SKM-1 treated with dmso at 0.1 percent for 144 hours (cell line): Measurements from ENCODE around the gene CRIP1.

ENCODE experiments used
- DNase-seq: peaks from one replicate; lab custom pipeline; 2025; ENCODE audit not compliant: unreplicated experiment; lab: John Stamatoyannopoulos, UW

Gene CRIP1

DNA sequence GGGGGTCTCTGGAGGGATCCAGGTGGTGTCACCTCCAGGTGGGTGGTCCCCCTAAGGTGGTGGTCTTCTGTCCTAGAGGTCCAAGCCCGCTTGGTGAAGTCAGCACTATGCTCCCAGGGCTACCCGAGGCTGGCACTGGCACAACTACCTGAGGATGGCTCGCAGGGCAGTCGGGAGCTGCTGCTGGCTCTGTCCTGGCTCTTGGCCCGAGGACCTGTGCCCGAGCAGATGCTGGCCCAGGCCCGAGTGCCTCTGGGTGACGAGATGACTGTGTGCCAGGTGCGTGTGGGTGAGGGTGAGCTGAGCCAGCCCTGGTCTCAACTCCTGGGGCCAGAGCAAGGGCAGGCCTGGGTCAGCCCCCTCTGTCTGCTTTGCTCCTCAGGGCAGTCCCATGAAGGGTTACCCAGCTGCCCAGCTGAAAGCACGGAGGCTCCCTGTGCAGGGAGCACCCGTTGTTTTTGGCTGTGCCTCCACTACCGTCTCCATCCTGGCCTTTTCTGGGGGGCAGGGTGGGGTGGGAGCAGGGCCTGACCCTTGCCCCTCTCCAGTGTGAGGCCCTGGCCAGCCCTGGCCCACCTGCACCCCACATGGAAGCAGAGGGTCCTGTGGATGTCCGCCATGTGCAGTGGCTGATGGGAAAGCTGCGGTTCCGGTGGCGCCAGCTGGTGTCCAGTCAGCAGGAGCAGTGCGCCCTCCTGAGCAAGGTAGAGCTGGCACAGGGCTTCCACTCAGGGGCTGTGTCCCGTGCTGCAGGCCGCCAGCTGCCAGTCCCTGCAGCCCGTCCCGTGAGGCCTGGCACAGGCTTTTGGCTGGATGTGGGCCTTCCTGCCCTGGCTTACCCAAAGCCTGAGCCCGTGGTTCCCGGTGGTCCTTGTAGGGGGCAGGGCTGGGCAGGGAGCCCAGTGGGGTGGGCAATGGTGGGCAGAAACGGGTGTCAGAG is 5.6 kb downstream of the CRIP1 start:
- DNase-seq, result no peak

DNA sequence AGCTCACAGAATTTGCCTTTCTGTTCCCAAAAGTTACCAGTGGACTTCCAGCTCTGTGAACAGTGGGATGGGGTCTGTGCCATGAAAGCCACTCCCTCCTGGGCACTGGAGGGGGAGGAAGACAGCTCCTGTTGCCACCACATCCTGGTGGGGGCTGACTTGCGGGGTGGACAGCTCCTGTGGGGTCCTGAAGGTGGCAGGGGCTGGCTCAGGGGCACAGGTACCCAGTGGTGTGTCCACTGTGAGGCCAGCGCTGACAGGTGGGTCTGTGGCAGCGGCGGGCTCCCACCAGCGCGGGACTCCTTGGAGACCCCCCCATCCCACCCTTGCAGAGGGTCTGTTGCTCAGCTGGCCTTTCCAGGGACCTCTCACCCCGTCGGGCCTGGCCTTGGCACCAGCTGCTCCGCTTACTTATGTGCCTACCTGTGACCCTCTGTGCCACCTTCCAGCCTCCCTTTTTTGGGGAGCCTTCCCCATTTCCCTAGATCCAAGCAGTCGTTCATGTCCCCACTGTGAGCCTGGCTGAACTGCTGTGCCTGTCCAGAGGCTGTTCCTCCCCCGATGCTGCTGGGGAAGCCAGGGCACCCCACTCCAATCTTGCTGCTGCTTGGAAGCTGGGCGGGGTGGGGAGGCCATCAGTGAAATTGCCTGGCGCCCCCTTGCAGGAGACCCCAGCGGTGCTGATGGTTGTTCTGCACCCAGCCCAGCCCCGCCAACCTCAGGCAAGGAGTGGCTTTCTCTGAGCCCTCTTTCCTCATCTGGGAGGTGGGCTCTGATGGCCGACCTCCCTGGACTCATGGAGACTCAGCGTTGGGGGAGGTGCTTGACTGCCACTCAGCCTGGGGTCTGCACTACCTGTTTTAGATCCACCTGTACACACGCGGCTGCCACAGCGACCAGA is 6.5 kb downstream of the CRIP1 start:
- DNase-seq, result no peak

DNA sequence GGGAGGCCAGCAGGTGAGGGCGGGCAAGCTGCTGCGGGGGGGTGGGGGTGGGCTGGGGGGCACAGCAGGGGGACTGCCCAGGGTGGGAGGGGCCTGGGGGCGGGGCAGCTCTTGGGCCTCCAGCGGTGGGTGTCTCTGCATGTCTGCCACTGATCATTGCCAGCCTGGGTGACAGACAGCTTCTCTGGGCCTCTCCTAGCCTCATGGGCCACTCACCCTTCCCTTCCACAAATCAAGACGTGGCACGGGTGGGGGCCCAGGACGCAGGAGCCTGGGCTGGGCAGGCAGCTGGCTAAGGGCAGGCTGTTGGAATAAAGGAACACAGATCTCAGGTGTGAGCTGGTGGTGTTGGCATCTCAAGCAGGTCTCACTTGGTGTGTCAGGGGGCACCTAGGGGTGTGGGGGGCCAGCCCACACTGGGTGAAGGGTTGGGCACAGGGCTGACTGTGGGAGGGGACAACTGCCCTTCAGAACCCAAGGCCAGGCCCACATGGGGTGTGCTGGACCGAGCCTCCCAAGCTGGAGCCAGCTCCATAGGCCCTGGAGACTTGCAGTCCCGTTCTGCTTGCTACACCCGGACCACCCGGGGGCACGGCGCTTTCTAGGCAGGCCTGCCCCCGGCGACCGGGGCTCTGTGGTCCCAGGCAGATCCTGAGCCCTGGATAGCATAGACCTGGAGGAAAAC is 7.4 kb downstream of the CRIP1 start:
- DNase-seq, result no peak

DNA sequence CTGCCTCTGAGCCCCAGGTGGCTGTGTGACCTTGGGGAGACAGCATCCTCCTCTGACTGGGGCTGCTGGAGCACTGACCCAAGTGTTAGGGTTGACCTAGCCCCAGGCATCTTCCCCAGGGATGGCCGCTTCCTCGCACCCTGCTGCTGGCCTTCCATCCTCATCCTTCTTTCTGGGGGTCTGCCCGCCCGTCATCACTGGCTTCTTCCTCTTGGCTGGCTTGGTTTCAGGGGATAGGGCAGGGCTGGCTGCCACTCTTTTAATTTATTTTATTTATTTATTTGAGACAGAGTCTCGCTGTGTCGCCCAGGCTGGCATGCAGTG is 7.9 kb downstream of the CRIP1 start:
- DNase-seq, result no peak

DNA sequence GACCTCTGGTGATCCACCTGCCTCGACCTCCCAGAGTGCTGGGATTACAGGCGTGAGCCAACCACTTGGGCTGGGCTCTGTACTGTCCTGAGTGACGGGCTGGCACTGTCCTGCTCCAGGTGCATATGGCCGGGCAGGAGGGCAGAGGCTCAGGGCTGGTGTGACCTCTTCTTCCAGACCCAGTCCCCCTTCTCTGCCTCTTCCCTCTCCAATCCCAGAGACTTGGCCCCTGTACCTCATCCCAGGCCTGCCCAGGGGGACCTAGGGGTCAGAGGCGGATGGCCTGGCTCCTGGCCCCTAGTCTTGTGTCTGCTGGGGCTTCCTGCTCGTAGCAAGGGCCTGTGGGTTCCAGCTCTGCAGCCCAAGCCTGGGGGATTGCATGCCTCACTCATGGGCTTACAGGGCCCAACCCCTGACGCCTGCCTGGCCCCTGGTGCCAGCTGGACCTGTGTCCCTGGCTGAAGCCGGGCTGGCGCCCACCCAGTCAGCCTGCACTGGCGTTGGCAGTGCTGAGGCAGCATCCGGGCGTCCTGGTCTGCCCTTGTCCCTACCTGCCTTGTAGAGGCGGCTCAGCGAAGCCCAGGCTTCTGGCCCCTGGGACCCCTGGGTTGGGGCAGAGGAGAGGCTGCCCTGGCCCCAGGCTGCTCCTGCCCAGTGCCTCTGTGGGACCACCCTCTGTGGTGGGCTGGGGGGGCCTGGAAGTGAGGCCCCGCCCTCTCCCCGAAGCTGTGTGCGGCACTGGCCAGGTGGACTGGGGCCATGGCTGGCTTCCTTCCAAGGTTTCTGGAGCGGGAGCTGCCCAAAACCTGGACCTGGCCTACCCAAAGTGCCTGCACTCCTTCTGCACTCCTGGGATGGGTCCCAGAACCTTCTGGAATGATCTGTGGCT is 8.7 kb downstream of the CRIP1 start:
- no peak for DNase-seq

DNA sequence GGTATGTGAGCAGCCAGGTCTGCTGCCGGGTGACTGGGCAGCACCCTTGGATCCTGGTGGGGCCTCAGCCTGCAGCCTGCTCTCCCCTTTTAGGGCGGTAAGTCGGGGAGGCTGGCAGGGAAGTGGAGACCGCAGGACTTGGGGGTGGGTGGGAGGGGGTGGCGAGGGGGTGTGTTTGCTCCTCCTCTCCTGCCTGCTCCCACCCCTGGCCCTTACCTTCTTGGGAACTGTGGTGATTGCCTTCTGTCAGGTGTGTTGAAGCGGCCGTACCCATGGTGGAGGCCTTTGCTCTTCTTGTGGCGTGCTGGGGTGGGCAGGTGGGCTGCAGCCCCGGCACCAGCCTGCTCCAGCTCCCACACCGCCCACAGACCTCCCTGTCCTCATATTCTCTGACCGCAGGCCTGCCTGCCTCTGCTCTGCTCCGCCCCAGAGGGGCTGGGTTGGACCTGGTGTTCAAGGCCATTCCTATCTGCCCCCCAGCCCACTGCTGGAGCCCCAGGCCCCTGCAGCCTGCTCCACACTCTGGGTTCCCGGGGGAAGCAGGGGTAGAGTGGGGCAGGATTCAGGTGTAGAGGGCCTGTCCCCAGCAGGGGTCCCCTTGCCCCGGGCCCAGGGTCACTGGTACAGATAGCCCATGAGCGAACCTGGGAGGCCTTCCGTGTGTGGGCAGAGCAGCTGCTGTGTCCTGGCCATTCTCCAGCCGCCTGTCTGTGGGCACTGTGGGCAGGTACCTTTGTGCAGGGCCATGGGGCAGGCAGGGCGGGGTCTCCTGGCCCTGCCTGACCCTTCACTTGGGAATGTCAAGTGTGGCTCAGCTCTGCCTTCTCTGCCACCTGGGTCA is 9.5 kb downstream of the CRIP1 start:
- DNase-seq, result no peak

GRCh38 chr14:105496831-105497591 is 10.3 kb downstream of the CRIP1 start:
- no peak for DNase-seq

DNA sequence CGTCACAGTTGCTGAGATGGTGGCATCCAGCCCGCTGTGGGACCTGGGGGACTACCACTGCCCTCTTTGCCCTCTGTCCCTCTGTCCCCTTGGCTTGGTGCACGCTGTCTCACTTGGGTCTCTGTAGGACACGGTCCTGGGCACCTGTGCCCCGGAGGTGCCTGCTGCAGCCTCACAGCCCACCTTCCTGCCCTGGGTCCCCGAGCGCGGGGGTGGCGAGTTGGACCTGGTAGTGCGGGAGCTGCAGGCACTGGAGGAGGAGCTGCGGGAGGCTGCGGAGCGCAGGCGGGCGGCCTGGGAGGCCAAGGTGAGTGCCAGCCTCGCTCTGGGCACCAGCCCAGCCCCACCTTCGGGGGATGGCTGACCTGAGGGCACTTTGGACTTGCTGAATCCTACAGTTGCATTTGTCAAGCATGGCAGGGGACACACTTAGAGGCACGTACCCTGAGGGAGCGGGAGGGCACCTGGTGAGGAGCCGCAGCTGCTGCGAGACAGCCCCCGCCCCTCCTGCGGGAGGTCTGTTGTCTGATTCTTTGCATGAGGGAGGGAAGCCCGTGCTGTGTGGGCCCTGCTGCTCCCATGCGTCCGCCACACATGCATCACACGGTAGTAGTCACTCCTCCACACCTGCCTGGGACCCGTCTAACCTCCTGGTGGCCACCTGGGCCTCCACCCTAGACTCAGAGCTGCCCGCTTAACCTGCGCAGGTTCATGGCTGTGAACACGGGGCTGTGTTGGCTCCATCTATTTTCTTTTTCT is 11.2 kb downstream of the CRIP1 start:
- no peak for DNase-seq

GRCh38 chr14:105498430-105499255 is 12.0 kb downstream of the CRIP1 start:
- DNase-seq, result no peak

DNA sequence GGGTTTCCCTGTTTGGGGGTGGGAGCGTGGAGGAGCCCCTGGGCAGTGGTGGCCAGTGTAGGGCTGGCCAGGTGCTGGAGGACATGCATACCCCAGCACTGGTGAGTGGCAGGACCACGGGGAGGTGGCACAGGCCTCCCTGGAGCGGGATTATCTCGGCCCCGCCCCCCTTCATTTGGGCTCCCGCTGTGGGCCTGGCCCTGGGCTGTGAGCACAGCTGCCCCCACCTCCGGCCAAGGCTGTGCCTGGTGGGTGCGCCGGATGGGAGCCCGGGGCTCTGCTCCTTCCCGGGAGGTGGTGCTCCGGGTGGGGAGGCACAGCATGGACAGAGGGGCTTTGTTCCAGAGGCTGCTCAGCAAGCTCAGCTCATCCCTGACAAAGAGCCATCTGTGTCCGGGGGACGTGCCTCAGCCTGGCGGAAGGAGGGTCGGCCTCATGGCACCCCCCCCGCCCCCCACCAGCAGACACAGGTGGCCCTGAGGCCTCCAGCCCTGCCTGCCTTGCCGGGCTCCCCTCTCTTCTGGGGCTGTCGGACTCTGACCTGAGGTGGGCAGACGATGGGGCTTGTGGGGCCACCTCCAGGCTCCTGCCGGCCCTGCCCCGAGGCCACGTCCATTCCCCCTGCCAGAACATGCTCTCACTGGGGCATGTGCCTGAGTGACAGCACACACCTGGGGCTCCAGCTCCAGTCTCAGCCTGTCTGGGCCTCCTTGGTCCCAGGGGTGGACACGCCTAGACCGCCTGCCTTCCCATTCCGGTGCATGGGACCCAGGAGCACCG is 12.8 kb downstream of the CRIP1 start:
- DNase-seq, result no peak

DNA sequence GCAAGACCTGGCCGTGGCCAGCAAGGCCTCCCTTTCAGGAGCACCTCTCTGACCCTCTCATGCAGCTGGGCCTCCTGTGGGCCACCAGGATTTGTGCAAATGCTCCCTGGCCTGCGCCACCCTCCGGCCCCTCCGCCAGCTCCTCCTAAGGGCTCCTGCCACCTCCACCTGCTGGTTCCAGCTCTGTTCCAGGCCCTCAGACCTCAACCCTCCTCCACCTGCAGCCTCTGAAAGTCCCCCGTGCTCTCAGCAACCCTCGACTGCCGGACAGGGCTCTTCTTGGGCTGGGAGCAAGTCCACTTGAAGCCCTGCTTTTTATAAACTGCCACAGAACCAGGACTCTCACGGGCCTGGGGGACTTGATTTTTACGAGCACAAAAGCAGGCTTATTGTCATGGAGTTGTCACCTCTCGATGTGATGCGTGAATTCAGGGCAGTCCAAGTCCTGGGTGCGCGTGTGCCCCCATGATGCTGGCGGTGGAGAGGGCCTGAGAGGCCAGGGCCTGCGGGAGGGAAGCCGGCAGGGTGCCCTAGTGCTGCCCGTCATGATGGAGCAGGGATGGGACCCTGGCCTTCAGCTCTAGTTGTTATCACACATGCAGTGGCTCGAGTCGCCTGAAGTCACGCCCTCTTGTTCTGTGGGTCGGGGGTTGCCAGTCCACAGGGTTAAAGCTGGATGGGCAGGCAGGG is 13.5 kb downstream of the CRIP1 start:
- DNase-seq, result no peak

GRCh38 chr14:105500726-105501101 is 14.0 kb downstream of the CRIP1 start:
- DNase-seq, result no peak

- DNase-seq, result no peak
Measured at GRCh38 chr14:105501504-105502291, 15.0 kb downstream of the CRIP1 start.

GRCh38 chr14:105502446-105503295 is 16.0 kb downstream of the CRIP1 start:
- DNase-seq, result no peak
